Ovary (tissue), 3 donors: ENCODE data around the gene PXK.

Source experiments
- EP300 ChIP-seq: sonication (generic); formaldehyde crosslinking; IDR thresholded peaks from one replicate; pipeline ENCODE4 v1.6.1; 2017; ENCODE audit warnings: antibody characterized with exemption
- POLR2A ChIP-seq: fragments of 450-650 bp; IDR thresholded peaks from one replicate; pipeline ENCODE4 v1.6.1; 2017; ENCODE audit warnings: antibody characterized with exemption, mild to moderate bottlenecking, moderate library complexity
- TF ChIP-seq, protein P1 (sequence below), 3 donors: fragments of 450-650 bp in 2 of 3; fragments of 200-600 bp in 1 of 3; IDR thresholded peaks; one replicate each; pipeline versions ENCODE4 v1.5.1 to v1.8.0; 2016 to 2022; ENCODE audit warnings: antibody characterized with exemption in 3 of 3, mild to moderate bottlenecking in 1 of 3
- donor health status: DM: no; HTN: no; CAD: no.

DNA sequence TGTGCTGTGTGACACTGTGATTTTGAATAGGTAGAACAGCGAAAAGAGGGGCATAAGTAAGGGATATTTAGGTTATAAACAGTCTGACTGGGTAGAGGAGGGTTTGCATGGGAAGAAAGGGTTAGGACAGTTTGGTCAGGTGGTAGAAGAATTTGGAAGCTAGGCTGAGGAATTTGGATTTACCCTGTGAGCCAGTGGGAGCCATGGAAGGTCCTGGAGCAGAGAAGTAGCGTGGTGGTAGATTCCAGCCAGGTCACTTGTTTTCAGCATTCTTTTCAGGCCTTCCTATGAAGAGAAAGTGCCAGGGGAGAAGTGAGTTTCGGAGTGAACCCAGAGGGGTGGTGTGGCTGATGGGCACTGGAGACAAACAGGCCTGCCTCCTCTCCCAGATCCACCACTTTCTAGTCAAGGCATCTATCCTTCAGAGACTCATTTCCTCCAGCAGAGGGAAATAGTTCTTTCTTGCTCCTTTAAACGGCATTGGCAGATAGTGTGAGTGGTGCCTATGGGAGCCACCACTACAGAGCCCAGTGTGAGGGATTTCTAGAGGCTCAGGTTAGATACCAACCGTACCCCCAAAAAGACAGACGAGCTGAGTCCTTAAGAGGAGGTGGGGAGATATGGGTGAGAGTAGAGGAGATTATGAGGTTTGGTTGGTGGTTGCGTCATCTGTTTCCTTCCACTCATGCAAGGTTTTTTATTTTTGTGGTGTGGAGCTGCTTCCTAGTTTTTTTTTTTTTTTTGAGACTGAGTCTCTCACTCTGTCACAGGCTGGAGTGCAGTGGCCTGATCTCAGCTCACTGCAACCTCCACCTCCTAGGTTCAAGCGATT lies 21.2 kb downstream of the PXK start:
- TF ChIP-seq, protein P1, sequence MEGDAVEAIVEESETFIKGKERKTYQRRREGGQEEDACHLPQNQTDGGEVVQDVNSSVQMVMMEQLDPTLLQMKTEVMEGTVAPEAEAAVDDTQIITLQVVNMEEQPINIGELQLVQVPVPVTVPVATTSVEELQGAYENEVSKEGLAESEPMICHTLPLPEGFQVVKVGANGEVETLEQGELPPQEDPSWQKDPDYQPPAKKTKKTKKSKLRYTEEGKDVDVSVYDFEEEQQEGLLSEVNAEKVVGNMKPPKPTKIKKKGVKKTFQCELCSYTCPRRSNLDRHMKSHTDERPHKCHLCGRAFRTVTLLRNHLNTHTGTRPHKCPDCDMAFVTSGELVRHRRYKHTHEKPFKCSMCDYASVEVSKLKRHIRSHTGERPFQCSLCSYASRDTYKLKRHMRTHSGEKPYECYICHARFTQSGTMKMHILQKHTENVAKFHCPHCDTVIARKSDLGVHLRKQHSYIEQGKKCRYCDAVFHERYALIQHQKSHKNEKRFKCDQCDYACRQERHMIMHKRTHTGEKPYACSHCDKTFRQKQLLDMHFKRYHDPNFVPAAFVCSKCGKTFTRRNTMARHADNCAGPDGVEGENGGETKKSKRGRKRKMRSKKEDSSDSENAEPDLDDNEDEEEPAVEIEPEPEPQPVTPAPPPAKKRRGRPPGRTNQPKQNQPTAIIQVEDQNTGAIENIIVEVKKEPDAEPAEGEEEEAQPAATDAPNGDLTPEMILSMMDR (IDR thresholded peaks at IDR 0.05) = no peak
- TF ChIP-seq POLR2A (no peak), EP300 (no peak)
